Measurements from ENCODE around the gene POM121.
"Not testable (repeated sequence)": the region's sequence is repeated elsewhere in the genome, so short reads cannot be mapped to it uniquely, and the experiment has no call there.

Gene POM121

DNA sequence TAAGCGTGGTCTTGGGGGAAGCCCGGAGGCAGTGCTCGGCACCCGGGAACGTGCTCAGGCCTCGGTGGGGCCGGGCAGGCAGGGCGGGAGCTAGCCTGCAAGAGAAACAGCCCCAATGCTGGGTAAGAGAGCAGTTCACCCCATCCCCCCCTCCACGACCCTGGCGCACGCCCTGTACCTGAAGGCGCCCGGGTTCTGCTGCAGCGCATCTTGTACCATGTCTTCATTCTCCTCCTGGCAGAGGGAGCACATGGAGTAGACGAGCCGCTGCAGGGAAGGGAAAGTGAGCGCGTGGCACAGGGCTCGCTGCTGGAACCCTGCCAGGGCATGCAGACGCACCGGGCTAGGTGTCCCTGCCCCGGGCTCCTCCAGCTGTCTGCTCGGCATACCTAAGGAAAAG is 23.8 kb downstream of the POM121 start:
- intact Hi-C loops (cut with DNase I): not testable (repeated sequence)
- DNase-seq: peak in 1 of 10 donors; percentile 58

GRCh38 chr7:72949276-72949675 is 24.4 kb downstream of the POM121 start:
- intact Hi-C loops (cut with DNase I); DNase-seq: not testable (repeated sequence)

DNA sequence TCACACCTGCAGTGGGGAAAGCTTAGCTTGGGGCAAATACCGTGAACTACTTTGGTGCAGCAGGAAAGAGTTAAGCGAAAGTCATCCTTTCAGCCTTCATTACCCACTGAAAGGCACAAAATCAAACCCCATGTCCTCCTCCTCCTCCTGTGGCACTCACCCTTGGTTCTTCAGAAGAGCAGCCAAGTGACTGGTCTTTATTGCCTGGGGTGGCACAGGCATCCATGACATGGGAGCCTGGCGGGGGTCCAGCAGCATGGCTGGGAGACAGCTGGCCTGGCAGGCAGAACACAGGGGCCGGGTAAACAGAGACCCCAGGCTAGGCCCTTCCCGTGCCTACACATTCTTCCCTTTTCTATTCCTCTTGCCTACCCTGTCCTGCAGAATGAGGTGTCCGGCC is 24.8 kb downstream of the POM121 start:
- peak in 3 of 10 donors; percentile 21 to 72 (median 65) for DNase-seq
- intact Hi-C loops (cut with DNase I): not testable (repeated sequence)

GRCh38 chr7:72950432-72950831 is 25.5 kb downstream of the POM121 start:
- intact Hi-C loops (cut with DNase I); DNase-seq: not testable (repeated sequence)

- DNase-seq; intact Hi-C loops (cut with DNase I): not testable (repeated sequence)
Observed at GRCh38 chr7:72953901-72954562, 29.1 kb downstream of the POM121 start.

DNA sequence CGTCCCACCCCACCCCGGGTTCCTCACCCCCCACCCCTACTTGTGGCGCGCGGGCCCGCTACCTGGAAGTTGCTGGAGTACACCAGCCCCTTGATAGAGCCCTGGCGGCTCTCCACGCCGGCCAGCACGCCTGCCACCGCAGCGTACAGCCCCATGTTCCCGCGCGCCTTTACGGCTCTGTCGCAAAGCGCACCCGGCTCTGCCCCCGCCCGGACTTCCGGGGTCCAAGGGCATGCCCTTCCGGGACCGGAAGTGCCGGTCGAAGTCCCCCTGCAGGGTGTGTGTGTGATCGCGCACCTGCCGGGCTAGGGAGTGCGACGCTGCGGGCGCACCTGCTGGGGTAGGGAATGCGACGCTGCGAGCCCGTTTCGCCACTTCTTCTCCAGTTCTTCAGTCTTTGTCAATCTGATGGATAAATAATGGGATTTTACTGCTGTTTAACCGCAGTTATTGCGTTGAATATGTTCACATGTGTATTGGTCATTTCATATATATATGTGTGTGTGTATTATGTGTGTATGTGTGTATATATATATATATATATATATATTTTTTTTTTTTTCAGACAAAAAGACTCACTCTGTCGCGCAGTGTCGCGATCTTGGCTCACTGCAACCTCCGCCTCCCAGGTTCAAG is 29.8 kb downstream of the POM121 start:
- DNase-seq: peak in 1 of 10 donors; percentile 37
- intact Hi-C loops (cut with DNase I): not testable (repeated sequence)

DNA sequence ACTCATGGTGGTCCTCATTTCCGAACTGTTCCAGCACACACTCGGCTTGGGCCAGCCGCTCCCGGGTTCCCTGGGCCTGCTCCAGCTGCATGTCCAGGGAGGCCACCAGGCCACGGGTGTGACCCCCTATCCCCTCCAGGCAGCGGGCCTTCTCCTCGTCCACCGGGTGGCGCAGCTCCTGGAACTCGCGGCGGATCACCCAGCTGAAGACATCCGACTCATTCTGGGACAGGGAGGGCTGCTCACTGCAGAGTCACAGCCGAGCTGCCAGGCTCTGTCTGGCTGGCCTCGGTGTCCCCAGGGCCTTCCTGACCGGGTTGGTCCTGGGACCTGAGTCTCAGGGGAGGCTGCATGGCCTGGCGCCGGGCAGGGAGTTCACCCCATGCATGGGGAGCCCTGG is 35.1 kb downstream of the POM121 start:
- intact Hi-C loops (cut with DNase I); DNase-seq: not testable (repeated sequence)

DNA sequence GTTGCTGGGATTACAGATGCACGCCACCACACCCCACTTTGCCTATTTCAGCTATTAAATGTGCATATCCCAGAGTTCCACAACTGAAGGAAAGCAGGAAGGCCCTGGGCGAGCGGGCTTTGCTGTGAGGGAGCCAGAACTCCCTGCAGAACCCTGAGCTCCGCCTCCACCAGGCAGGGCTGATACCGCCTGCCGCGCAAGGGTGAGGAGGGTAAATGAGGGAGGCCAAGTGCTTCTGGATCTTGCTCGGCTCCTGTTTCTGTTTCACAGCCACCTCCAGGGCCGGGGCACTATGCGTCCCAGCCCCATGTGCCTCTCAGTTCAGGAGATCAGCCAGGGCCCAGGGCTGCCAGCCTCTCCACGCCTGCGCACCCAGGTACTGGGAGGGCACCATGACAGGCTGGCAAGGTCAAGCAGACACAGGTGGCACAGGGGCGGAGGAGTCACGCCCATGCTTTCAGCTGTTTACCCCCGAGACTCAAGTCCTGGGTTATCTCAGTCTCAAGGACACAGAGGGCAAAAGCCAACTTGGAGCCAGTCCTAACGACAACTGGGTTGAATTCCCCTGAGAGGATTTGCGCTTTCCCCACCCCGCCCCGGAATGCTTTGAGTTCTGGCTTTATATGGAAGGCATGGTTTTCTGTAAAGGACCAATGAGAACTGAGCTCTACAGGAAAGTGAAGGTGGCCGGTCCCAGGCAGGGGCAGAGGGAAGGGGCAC is 35.9 kb downstream of the POM121 start:
- intact Hi-C loops (cut with DNase I); DNase-seq: not testable (repeated sequence)

DNA sequence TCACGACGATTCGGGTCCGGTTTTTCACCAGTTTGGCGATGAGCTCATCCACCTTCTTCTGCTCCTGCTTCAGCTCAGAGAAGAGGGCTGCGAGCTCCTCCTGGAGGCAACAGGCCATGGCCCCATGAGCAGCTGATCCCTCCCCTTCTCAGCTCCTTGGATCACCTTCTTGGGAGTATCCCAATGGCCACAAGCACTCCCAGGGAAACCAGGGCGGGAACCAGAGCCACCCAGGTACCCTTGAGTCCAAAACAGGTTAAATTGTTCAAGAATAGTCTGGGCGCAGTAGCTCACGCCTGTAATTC is 36.4 kb downstream of the POM121 start:
- intact Hi-C loops (cut with DNase I); DNase-seq: not testable (repeated sequence)

DNA sequence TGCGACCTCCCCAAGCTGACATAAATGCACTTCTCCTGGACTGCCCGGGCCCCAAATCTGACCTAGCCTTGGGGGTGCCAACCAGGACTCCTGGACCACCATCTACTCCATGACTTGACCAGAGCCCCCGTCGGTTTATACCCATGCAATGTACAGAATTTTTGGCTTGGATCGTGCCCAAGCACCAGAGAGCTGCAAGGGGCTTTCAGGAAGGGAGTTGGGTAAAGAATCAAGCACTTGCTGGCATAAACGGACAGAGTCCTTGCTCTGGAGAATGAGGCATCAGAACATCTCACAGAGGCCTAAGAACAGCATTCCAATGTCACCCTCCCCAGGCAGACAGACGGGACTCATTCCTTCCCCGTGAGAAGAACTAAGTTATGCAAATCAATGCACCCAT is 38.2 kb downstream of the POM121 start:
- DNase-seq: peak in 1 of 10 donors; percentile 20
- intact Hi-C loops (cut with DNase I): not testable (repeated sequence)

DNA sequence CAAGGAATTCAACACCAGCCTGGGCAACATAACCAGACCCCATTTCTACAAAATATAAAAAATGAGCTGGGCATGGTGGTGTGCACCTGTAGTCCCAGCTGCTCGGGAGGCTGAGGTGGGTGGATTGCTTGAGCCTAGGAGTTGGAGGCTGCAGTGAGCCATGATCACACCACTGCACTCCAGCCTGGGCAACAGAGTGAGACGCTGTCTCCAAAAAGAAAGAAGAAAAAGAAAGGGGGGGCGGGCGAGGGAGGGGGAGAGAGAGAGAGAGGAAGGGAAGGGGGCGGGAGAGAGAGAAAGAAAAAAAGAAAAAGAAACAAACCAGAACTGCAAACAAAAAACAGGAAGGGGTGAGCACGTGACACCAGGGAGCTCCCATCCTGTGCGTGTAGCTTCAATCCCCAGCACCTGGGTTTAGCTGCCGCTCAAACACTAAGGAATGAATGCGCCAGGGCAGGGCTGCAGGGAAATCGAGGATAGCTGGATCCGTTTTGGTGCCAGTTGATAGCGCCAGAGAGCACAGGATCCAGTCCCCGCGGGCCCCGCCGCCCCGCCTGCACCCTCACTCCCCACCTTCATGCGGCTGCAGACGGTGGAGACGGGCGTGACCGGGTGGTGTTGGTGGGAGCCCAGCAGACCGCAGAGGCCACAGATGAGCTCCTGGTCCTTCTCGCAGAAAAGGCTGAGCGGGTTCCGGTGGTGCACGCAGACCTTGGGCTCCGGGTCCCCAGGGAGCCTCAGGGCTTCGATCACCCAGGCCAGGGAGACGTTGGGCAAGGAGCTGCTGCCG is 40.5 kb downstream of the POM121 start:
- intact Hi-C loops (cut with DNase I): not testable (repeated sequence)

GRCh38 chr7:72966892-72967291 is 42.0 kb downstream of the POM121 start:
- DNase-seq: peak in 2 of 10 donors; percentile 33 to 52
- intact Hi-C loops (cut with DNase I): not testable (repeated sequence)

More for the DNA sequence above, 40.5 kb downstream of the POM121 start:
- not testable (repeated sequence) for DNase-seq

GRCh38 chr7:72968980-72969516 is 44.2 kb downstream of the POM121 start, which contains the start of gene TRIM74:
TRIM74 (minus strand) TSS chr7:72969466; CDS start chr7:72966157, 3,309 bp downstream.
- peak in 3 of 10 donors; percentile 19 to 35 (median 34) for DNase-seq
- intact Hi-C loops (cut with DNase I): not testable (repeated sequence)

DNA sequence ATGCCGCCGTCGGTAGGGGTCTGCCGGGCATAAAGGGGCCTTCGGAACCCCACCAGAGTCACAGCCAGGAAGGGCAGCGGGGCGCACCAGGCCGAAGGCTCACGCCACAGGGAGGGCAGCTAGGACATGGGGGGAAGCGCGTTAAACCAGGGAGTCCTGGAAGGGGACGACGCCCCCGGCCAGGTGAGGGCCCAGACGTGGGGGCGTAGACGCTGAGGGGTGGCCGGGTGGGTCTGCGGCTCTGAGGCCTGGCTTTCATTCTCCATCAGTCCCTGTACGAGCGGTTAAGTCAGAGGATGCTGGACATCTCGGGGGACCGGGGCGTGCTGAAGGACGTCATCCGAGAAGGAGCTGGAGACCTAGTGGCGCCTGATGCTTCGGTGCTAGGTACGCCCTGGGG is 44.8 kb downstream of the POM121 start:
- DNase-seq: peak in 1 of 10 donors; percentile 43
- intact Hi-C loops (cut with DNase I): not testable (repeated sequence)

DNA sequence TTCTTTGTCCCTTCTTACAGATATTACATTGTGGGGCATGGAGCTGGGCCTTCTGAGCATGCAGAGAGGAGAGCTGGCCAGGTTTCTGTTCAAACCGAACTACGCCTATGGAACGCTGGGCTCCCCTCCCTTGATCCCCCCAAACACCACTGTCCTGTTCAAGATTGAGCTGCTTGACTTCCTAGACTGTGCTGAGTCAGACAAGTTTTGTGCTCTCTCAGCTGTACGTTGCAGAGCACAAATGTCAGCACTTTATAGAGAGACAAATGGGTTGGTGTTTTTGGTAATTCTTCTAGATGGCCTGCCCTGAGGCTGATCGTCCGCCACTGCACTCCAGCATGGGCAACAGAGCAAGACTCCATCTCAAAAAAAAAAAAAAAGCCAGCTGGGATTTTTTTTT is 46.6 kb downstream of the POM121 start:
- DNase-seq; intact Hi-C loops (cut with DNase I): not testable (repeated sequence)

- DNase-seq: not testable (repeated sequence)
Observed at GRCh38 chr7:72974781-72975180, 49.9 kb downstream of the POM121 start.

DNA sequence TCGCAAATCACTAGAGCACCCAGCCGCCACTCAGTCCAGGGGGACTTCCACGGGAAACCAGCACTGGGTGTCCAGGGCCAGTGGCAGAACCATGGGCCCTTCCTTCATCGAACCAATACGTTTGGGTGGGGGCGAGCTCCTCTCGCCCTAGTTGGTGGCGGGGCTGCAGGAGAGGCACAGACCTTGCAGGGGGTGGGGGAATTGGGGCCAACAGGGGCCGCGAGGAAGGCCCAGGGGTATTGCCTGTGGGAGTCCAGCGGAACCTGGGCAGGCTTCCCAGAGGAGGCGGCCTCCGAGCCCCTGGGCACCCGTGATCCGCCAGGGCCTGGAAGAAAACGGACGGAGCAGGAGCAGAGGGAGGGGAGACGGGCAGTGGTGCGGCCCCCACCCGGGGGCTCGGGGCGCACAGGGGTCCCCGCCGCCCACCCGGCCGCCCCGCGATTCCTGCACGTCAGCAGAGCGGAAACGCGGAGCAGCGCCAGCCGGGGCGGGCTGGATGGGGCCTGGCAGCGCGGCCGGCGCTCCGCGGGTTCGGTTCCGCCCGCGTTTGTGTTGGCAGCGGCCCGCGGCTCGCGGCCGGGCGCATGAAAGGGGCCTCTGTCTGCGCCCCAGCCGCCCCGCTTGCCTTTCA is 50.9 kb downstream of the POM121 start:
- intact Hi-C loops (cut with DNase I): not testable (repeated sequence)
- DNase-seq: peak in 4 of 10 donors; percentile 8 to 74 (median 42)

More at GRCh38 chr7:72974781-72975180, 49.9 kb downstream of the POM121 start:
- intact Hi-C loops (cut with DNase I): not testable (repeated sequence)

DNA sequence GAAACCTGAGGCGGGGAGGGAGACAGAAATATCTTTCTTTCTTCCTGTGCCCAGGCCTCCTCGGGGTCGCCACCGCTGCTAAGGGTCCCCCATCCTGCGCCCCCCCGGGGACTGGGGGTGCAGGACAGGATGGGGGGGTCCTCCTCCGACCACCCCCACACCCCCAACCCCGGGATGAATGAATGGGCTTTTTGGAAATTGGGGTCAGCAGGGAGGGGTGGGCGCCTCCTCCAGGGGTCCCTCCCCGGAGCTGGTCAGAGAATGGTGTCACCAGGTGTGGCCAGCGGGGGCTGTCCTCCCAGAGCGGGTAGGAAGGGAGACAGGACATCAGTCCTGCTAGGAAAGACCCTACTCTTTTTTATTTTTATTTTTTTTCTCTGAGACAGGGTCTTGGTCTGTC is 51.5 kb downstream of the POM121 start:
- intact Hi-C loops (cut with DNase I): not testable (repeated sequence)
- peak in 4 of 10 donors; percentile 4 to 79 (median 31) for DNase-seq

DNA sequence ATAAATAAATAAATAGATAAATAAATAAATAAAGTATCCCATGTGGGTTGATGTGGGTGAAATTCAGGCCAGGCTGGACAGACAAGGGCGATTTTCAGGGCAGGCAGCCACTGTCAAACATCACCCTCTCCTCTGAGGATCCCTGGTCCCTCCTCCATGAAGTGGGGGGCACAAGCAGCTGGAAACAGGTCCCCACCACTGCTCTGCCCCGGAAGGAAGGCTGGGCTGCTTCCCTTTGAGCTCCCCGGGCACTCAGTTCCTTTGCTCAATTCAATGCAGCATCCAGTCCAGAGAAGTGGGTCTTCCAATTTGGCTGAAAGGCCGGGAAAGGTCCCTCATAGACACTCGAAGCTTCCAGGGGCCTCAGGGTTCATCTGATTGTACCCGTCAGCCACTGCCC is 55.5 kb downstream of the POM121 start:
- DNase-seq: peak in 2 of 10 donors; percentile 22 to 64
- intact Hi-C loops (cut with DNase I): not testable (repeated sequence)

- intact Hi-C loops (cut with DNase I): not testable (repeated sequence)
Observed at GRCh38 chr7:72982084-72982483, 57.2 kb downstream of the POM121 start.

More at GRCh38 chr7:72982084-72982483, 57.2 kb downstream of the POM121 start:
- DNase-seq: not testable (repeated sequence)

Measured in posterior cingulate gyrus (tissue), 11 donors.